GM12878 (cell line): ENCODE data around the gene TMCO1. TPM values are rescaled to one million over a fixed set of nuclear protein-coding genes. Genes with fewer than 3 reads are reported as not detected.

Source experiments
- ATAC-seq: fragments of 200-7000 bp; cut with Tn5 transposase; 3 replicates; pipeline ENCODE4 v1.9.1; 2020; ENCODE audit warnings: mild to moderate bottlenecking, moderate library complexity
- BruUV-seq: library from RNA; stranded (reverse); fragments of 400-500 nt; replicated peaks from 2 replicates; lab custom pipeline; 2021; lab: Mats Ljungman, UMichigan
- CTCF ChIA-PET: fragments of 300-600 bp; sonication (Branson Sonifier 250); formaldehyde crosslinking; extraction: SDS; loops from one replicate; lab custom pipeline; 2021; ENCODE audit warnings: inconsistent platforms; lab: Yijun Ruan, JAX
- POLR2A ChIA-PET: fragments of 350-600 bp; formaldehyde crosslinking; extraction: SDS; loops from one replicate; lab custom pipeline; 2021; ENCODE audit warnings: inconsistent platforms; lab: Charles Lee
- RAD21 ChIA-PET: fragments of 300-600 bp; sonication (Branson Sonifier 250); formaldehyde crosslinking; loops from one replicate; lab custom pipeline; 2023; ENCODE audit warnings: antibody characterized with exemption; ENCODE audit not compliant: unreplicated experiment; lab: Charles Lee
- SMC1A ChIA-PET: fragments of 300-600 bp; sonication (Branson Sonifier 250); formaldehyde crosslinking; loops from one replicate; lab custom pipeline; 2023; ENCODE audit not compliant: unreplicated experiment, uncharacterized antibody; lab: Charles Lee
- DNase-seq: peaks from one replicate; pipeline ENCODE4 v3.0.0-alpha.2; 2011; ENCODE audit warnings: low read depth, low spot score
- FAIRE-seq: peaks from 3 replicates; lab custom pipeline; 2011; peaks lifted over from hg19 to GRCh38; lab: Jason Lieb, UNC
- H2AFZ ChIP-seq: 2 replicates; pipeline ENCODE4 v1.6.0; 2011; ENCODE audit warnings: low read depth, low read length, control low read depth; ENCODE audit not compliant: control insufficient read depth
- H3K27ac ChIP-seq: 2 replicates; pipeline ENCODE4 v1.5.1; 2011; ENCODE audit warnings: control low read depth; ENCODE audit not compliant: control insufficient read depth, insufficient read depth
- H3K27me3 ChIP-seq, 2 experiments: replicated peaks in 1 of 2; 2 replicates each; pipeline versions ENCODE4 v1.6.0 to v1.6.1; 2011; ENCODE audit warnings: low read length in 1 of 2; ENCODE audit not compliant: control insufficient read depth in 2 of 2, insufficient read depth in 2 of 2
- H3K36me3 ChIP-seq, 2 experiments: 2 replicates each; pipeline ENCODE4 v1.5.1; 2011; ENCODE audit warnings: low read length in 1 of 2; ENCODE audit not compliant: control insufficient read depth in 2 of 2, insufficient read depth in 2 of 2
- H3K4me1 ChIP-seq: 2 replicates; pipeline ENCODE4 v1.6.1; 2011; ENCODE audit warnings: mild to moderate bottlenecking, low read length, moderate library complexity, mixed read lengths; ENCODE audit not compliant: control insufficient read depth, insufficient read depth
- H3K4me2 ChIP-seq: 2 replicates; pipeline ENCODE4 v1.6.0; 2011; ENCODE audit warnings: control low read depth; ENCODE audit not compliant: control insufficient read depth, insufficient read depth
- H3K4me3 ChIP-seq: fragments of 200-600 bp; sonication (generic); 2 replicates; pipeline ENCODE4 v1.5.1; 2016
- H3K79me2 ChIP-seq: 2 replicates; pipeline ENCODE4 v1.6.0; 2011; ENCODE audit warnings: low read length; ENCODE audit not compliant: control insufficient read depth, insufficient read depth
- H3K9ac ChIP-seq: 2 replicates; pipeline ENCODE4 v1.8.0; 2011; ENCODE audit warnings: low read length, control low read depth, mixed read lengths; ENCODE audit not compliant: control insufficient read depth, insufficient read depth
- H3K9me3 ChIP-seq: replicated peaks from 3 replicates; pipeline ENCODE4 v1.5.1; 2011; ENCODE audit warnings: mild to moderate bottlenecking, low read length; ENCODE audit not compliant: control insufficient read depth, insufficient read depth
- H4K20me1 ChIP-seq: 2 replicates; pipeline ENCODE4 v1.6.0; 2011; ENCODE audit not compliant: control insufficient read depth, insufficient read depth
- CBFB ChIP-seq: IDR thresholded peaks from 2 replicates; pipeline ENCODE4 v1.6.1; 2016; ENCODE audit warnings: antibody characterized with exemption, low read depth
- EP300 ChIP-seq, 2 experiments: fragments of 150-350 bp in 1 of 2; IDR thresholded peaks; 2 replicates each; pipeline ENCODE4 v1.6.1; 2011 to 2012; ENCODE audit warnings: low read depth in 2 of 2, low read length in 2 of 2, borderline replicate concordance in 1 of 2, improper control_type of control experiment in 1 of 2, inconsistent platforms in 1 of 2; ENCODE audit not compliant: control insufficient read depth in 1 of 2
- GABPA ChIP-seq: IDR thresholded peaks from 2 replicates; pipeline ENCODE4 v1.6.1; 2014; ENCODE audit warnings: antibody characterized with exemption, low read depth, mild to moderate bottlenecking, inconsistent platforms
- HDAC2 ChIP-seq: fragments of 200-600 bp; sonication (generic); IDR thresholded peaks from 2 replicates; pipeline ENCODE4 v1.6.1; 2017
- JUND ChIP-seq: IDR thresholded peaks from 2 replicates; pipeline ENCODE4 v1.6.1; 2012; ENCODE audit warnings: low read depth, mild to moderate bottlenecking, low read length, improper control_type of control experiment, moderate library complexity
- MEF2A ChIP-seq: IDR thresholded peaks from 2 replicates; pipeline ENCODE4 v1.6.1; 2011; ENCODE audit warnings: low read depth, mild to moderate bottlenecking, low read length, moderate library complexity; ENCODE audit not compliant: insufficient read depth
- MTA2 ChIP-seq: fragments of 450-650 bp; IDR thresholded peaks from 2 replicates; pipeline ENCODE4 v1.6.1; 2016; ENCODE audit warnings: low read depth, mild to moderate bottlenecking, moderate library complexity
- MTA3 ChIP-seq: IDR thresholded peaks from 2 replicates; pipeline ENCODE4 v1.6.1; 2012; ENCODE audit warnings: low read length, inconsistent platforms, borderline replicate concordance
- PML ChIP-seq: IDR thresholded peaks from 2 replicates; pipeline ENCODE4 v1.6.1; 2012; ENCODE audit warnings: low read length, inconsistent platforms
- YBX1 ChIP-seq: fragments of 450-650 bp; IDR thresholded peaks from 2 replicates; pipeline ENCODE4 v1.6.1; 2016; ENCODE audit warnings: antibody characterized with exemption
- WGBS: methylation state at CpG from one replicate; pipeline ENCODE4 v1.1.6; 2016; ENCODE audit warnings: low lambda C conversion rate; ENCODE audit not compliant: insufficient replicate concordance, insufficient coverage; ENCODE audit errors: missing lambda C conversion rate; 5-methylcytosine and 5-hydroxymethylcytosine counted together
- in situ Hi-C: fragments of 300-500 bp; cut with MboI; formaldehyde crosslinking; loops from 9 replicates; pipeline ENCODE4 v1.14.3; 2018; ENCODE audit warnings: mixed read lengths
- intact Hi-C: fragments of 100-400 bp; cut with micrococcal nuclease; formaldehyde crosslinking; loops from one replicate; pipeline ENCODE4 v1.14.2; 2022; ENCODE audit not compliant: unreplicated experiment
- polyA plus RNA-seq, 11 experiments: library from polyadenylated mRNA; depleted of rRNA in 4 of 11; unstranded in 6 of 11; stranded (reverse) in 5 of 11; fragments of >200 nt; fragmentation: Nextera tagmentation in 4 of 11; fragmentation: Illumina TruSeq in 1 of 11; extraction: Ambion mirVana in 4 of 11; extraction: Trizol in 1 of 11; gene quantifications; 1 replicate in 1 of 11; 2 replicates in 10 of 11; pipeline versions ENCODE4 v1.2.1 to v1.2.3, GENCODE V29; 2011 to 2016; ENCODE audit warnings: inconsistent platforms in 2 of 11, missing spikeins in 2 of 11, low read depth in 1 of 11
- total RNA-seq, 4 experiments: library from RNA; depleted of rRNA in 3 of 4; stranded (reverse); fragments of >200 nt in 3 of 4; fragmentation: Illumina TruSeq in 1 of 4; extraction: Trizol in 1 of 4; gene quantifications; 2 replicates each; pipeline versions ENCODE4 v1.2.1 to v1.2.3, GENCODE V29; 2013 to 2021
- TF ChIP-seq, protein P1 (sequence below): fragments of 450-650 bp; IDR thresholded peaks from 2 replicates; pipeline ENCODE4 v1.6.1; 2018; ENCODE audit warnings: mild to moderate bottlenecking, low read depth, moderate library complexity; ENCODE audit not compliant: partially characterized antibody
- TF ChIP-seq, protein P2 (sequence below): fragments of 450-650 bp; IDR thresholded peaks from 2 replicates; pipeline ENCODE4 v1.6.1; 2017; ENCODE audit warnings: antibody characterized with exemption, mild to moderate bottlenecking, moderate library complexity

Gene TMCO1
- total and polyA plus RNA-seq, 10 of the 15 experiments (the other 5 are each of a cell fraction or from before 2014, with no cell fraction given), result 50.3 to 253 (median 126) TPM

DNA sequence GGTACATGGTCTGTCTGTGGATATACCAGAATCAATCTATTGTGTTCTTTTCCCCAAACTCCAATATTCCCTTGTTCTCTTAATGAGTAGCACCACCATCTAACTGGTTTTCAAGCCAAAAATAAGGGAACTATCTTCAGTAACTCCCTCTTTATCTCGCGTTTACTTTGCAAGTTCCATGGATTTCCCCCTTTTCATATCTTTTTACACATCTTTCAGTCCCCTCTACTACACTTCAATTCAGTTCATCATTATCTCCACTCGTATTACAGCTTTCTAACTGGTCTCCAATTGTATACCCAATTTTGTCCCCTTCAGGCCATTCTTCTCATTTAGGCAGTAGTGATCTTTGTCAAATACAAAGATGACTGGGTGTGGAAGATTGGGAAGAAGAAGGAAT lies 4.1 kb upstream of the TMCO1 start:
- H3K4me3 ChIP-seq, result no peak overlapping the region
- intact Hi-C loops, result no loop called here
- RAD21 ChIA-PET, result no interaction called here
- H4K20me1 ChIP-seq, result no peaks in the 10 kb centered on the region
- H3K9me3 ChIP-seq, result no peaks in the 10 kb centered on the region
- H3K9ac ChIP-seq, result no peak overlapping the region
- H3K27ac ChIP-seq, result no peak overlapping the region
- H2AFZ ChIP-seq, result no peak overlapping the region
- BruUV-seq, result no TSS peak
- H3K4me1 ChIP-seq, result peaks cover 7% of the 10 kb centered on the region; the same call in 1 of the 2 replicates
- CTCF ChIA-PET, result no interaction called here
- no peaks in the 10 kb centered on the region; a peak in 1 of 4 replicates for H3K36me3 ChIP-seq
- DNase-seq (no peak), ATAC-seq (no peak), FAIRE-seq (no peak)
- TF ChIP-seq MTA2 (no peak), PML (no peak)
- SMC1A ChIA-PET, result interaction anchor here (0.9 kb wide), 1 partner anchor 101 kb away, joined by 3 read pairs; no protein-coding TSS in a partner anchor
- 75% methylated on average over 3 of the region's 3 CpGs for WGBS
- POLR2A ChIA-PET, result no interaction called here
- H3K79me2 ChIP-seq, result peaks cover 23% of the 10 kb centered on the region
- in situ Hi-C loops, result no loop called here
- no peak overlapping the region for H3K4me2 ChIP-seq
- H3K27me3 ChIP-seq, result no peaks in the 10 kb centered on the region

- H3K4me1 ChIP-seq, result peaks cover 5% of the 10 kb centered on the region; the same call in 1 of the 2 replicates
- POLR2A ChIA-PET, result no interaction called here
- TF ChIP-seq YBX1 (no peak), MTA3 (no peak), EP300 (IDR thresholded peaks at IDR 0.05; ENCODE audit: borderline replicate concordance in 1 of 2, control insufficient read depth in 1 of 2, low read depth in 2 of 2, low read length in 2 of 2) (no peak), MEF2A (no peak), GABPA (no peak), CBFB (no peak), JUND (no peak), HDAC2 (no peak)
- TF ChIP-seq, protein P1, sequence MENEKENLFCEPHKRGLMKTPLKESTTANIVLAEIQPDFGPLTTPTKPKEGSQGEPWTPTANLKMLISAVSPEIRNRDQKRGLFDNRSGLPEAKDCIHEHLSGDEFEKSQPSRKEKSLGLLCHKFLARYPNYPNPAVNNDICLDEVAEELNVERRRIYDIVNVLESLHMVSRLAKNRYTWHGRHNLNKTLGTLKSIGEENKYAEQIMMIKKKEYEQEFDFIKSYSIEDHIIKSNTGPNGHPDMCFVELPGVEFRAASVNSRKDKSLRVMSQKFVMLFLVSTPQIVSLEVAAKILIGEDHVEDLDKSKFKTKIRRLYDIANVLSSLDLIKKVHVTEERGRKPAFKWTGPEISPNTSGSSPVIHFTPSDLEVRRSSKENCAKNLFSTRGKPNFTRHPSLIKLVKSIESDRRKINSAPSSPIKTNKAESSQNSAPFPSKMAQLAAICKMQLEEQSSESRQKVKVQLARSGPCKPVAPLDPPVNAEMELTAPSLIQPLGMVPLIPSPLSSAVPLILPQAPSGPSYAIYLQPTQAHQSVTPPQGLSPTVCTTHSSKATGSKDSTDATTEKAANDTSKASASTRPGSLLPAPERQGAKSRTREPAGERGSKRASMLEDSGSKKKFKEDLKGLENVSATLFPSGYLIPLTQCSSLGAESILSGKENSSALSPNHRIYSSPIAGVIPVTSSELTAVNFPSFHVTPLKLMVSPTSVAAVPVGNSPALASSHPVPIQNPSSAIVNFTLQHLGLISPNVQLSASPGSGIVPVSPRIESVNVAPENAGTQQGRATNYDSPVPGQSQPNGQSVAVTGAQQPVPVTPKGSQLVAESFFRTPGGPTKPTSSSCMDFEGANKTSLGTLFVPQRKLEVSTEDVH, result no peak
- TF ChIP-seq, protein P2, sequence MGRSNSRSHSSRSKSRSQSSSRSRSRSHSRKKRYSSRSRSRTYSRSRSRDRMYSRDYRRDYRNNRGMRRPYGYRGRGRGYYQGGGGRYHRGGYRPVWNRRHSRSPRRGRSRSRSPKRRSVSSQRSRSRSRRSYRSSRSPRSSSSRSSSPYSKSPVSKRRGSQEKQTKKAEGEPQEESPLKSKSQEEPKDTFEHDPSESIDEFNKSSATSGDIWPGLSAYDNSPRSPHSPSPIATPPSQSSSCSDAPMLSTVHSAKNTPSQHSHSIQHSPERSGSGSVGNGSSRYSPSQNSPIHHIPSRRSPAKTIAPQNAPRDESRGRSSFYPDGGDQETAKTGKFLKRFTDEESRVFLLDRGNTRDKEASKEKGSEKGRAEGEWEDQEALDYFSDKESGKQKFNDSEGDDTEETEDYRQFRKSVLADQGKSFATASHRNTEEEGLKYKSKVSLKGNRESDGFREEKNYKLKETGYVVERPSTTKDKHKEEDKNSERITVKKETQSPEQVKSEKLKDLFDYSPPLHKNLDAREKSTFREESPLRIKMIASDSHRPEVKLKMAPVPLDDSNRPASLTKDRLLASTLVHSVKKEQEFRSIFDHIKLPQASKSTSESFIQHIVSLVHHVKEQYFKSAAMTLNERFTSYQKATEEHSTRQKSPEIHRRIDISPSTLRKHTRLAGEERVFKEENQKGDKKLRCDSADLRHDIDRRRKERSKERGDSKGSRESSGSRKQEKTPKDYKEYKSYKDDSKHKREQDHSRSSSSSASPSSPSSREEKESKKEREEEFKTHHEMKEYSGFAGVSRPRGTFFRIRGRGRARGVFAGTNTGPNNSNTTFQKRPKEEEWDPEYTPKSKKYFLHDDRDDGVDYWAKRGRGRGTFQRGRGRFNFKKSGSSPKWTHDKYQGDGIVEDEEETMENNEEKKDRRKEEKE, result no peak
- TF ChIP-seq, all 136 proteins: peak for 0
- H3K27ac ChIP-seq, result no peak overlapping the region
- peaks cover 19% of the 10 kb centered on the region for H3K79me2 ChIP-seq
- H3K4me2 ChIP-seq, result 0 out of 2 replicates have a peak overlapping the region, but pooled peaks have one; percentile 3
- no peaks in the 10 kb centered on the region for H3K27me3 ChIP-seq
- intact Hi-C loops, result no loop called here
- no peaks in the 10 kb centered on the region for H4K20me1 ChIP-seq
- no peak overlapping the region for H3K4me3 ChIP-seq
- ChIA-PET SMC1A (interaction anchor here (0.9 to 1.0 kb wide), 2 partner anchors 30 to 72 kb away, joined by 3 read pairs; no protein-coding TSS in a partner anchor), RAD21 (no interaction called here), CTCF (no interaction called here)
- H3K9ac ChIP-seq, result no peak overlapping the region
- DNase-seq (no peak), ATAC-seq (no peak), FAIRE-seq (no peak)
- BruUV-seq, result no TSS peak
- no peaks in the 10 kb centered on the region for H3K9me3 ChIP-seq
- H2AFZ ChIP-seq, result no peak overlapping the region
- peaks cover 0 to 19% of the 10 kb centered on the region in 2 experiments; a peak in 2 of 4 replicates for H3K36me3 ChIP-seq
- in situ Hi-C loops, result no loop called here
- WGBS, result 95% methylated on average over 1 of the region's 1 CpG
Measured at GRCh38 chr1:165764277-165764676, 4.4 kb downstream of the TMCO1 start.
